ENCODE data around the gene SELENOI.

DNA sequence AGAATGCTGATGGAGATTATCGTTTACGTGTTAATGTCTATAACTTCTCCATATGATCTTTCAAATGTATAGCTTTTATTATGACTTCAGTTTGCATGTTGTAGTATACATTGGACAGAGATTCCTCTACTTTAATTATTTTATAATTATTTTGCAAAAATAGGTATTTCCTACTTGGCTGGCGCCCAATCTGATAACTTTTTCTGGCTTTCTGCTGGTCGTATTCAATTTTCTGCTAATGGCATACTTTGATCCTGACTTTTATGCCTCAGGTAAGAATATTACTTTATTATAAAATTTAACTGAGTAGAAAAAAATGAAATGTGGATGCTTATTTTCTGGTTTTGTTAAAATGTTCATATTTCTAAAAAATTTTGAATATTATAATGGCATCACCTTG, 18.7 kb downstream of the SELENOI start:
- TF ChIP-seq, protein P1, sequence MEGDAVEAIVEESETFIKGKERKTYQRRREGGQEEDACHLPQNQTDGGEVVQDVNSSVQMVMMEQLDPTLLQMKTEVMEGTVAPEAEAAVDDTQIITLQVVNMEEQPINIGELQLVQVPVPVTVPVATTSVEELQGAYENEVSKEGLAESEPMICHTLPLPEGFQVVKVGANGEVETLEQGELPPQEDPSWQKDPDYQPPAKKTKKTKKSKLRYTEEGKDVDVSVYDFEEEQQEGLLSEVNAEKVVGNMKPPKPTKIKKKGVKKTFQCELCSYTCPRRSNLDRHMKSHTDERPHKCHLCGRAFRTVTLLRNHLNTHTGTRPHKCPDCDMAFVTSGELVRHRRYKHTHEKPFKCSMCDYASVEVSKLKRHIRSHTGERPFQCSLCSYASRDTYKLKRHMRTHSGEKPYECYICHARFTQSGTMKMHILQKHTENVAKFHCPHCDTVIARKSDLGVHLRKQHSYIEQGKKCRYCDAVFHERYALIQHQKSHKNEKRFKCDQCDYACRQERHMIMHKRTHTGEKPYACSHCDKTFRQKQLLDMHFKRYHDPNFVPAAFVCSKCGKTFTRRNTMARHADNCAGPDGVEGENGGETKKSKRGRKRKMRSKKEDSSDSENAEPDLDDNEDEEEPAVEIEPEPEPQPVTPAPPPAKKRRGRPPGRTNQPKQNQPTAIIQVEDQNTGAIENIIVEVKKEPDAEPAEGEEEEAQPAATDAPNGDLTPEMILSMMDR (IDR thresholded peaks at IDR 0.05) = no peak
- no peak for TF ChIP-seq POLR2A (IDR thresholded peaks at IDR 0.05)

Measured in body of pancreas (tissue), 4 donors.